ENCODE data around the gene EFNA5. TPM values are rescaled to one million over a fixed set of nuclear protein-coding genes. Genes with fewer than 3 reads are reported as not detected.

The EFNA5 gene
- polyA plus RNA-seq, 1 of the 3 experiments (the other 2 are of a cell fraction), result 0.81 TPM

GRCh38 chr5:107605596-107606125 lies 65.1 kb downstream of the EFNA5 start (continued):
- TF ChIP-seq REST (IDR thresholded peaks at IDR 0.05; ENCODE audit: low read depth, low read length) (no peak), GATA2 (CRISPR knock-in tag; IDR thresholded peaks at IDR 0.05) (no peak)

- Histone ChIP-seq H3K4me2 (no peak overlapping the region), H3K27me3 (ENCODE audit: insufficient read depth) (no peaks in the 10 kb centered on the region), H3K79me2 (ENCODE audit: insufficient read depth) (no peaks in the 10 kb centered on the region), H3K4me3 (ENCODE audit: low read depth in 2 of 2, low read length in 1 of 2) (no peak overlapping the region), H2AFZ (ENCODE audit: low read depth) (no peak overlapping the region), H3F3A (replicated peaks; ENCODE audit: insufficient read depth) (no peaks in the 10 kb centered on the region), H4K20me1 (ENCODE audit: insufficient read depth) (no peaks in the 10 kb centered on the region), H3K9me3 (no peaks in the 10 kb centered on the region), H3K9me2 (no peaks in the 10 kb centered on the region), H3K27ac (ENCODE audit: low read depth in 2 of 2, low read length in 1 of 2) (peak overlapping the region in 1 of 2 experiments; percentile 71; a peak in 2 of 4 replicates), H3K4me1 (ENCODE audit: control insufficient read depth in 1 of 2, insufficient read depth in 2 of 2, low read depth in 1 of 2, low read length in 1 of 2) (peaks cover 0 to 39% of the 10 kb centered on the region in 2 experiments; a peak in 2 of 4 replicates), H3K9ac (no peak overlapping the region), H3K36me3 (replicated peaks in 1 of 2; ENCODE audit: control insufficient read depth in 1 of 2, insufficient read depth in 2 of 2, low read length in 1 of 2) (no peaks in the 10 kb centered on the region)
- WGBS (ENCODE audit: low lambda C conversion rate), result 58% methylated on average over 3 of the region's 3 CpGs
- peak; percentile 54 for DNase-seq
- ChIA-PET POLR2A (interaction anchor here (0.9 kb wide), 1 partner anchor 64 kb away, joined by 4 read pairs; no protein-coding TSS in a partner anchor), CTCF (interaction anchor here (2.9 kb wide), 1 partner anchor 33 kb away, joined by 13 read pairs; no protein-coding TSS in a partner anchor)
- no peak for TF ChIP-seq MEF2A (IDR thresholded peaks at IDR 0.05; ENCODE audit: borderline replicate concordance, low read depth)
- peak; percentile 28; the same call in 1 of the 2 replicates for TF ChIP-seq RCOR1 (IDR thresholded peaks at IDR 0.05; ENCODE audit: low read length)
- no peak for TF ChIP-seq IRF3 (IDR thresholded peaks at IDR 0.05; ENCODE audit: low read depth, low read length)
- TF ChIP-seq JUND (IDR thresholded peaks at IDR 0.05), result no peak
Observed at GRCh38 chr5:107604990-107605389, 65.7 kb downstream of the EFNA5 start.

DNA sequence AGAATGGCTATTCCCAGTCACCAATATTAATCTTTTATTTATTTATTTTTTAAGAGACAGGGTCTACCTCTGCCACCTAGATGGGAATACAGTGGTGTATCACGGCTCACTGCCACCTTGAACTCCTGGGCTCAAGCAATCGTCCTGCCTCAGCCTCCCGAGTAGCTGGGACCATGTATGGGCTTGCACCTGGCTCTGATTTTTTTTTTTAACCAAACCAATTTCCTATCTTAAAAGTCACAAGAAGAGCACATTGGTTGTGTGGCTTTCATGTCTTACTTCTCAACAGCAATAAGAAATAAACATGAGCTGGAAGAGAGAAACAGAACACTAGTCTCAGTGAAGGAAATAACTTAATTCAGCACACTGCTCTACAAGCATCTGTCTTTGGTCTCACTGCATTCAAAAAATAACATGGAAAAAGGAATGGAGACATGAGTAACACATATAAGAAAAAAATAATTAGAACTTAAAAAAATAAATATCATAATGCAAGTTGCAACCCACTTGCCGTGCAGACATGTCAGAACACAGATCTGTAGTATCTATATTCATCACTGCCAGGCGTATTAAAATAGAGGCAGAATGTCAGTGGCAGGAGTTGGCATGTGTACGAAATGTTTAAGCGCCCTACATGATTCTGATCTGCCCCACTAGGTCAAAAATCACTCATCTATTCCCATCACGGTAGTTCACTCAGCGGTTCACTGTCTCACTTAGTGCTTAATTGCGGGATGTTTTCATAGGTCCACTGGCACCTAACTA lies 66.4 kb downstream of the EFNA5 start:
- no peaks in the 10 kb centered on the region for H3K79me2 ChIP-seq (ENCODE audit: insufficient read depth)
- H3K4me3 ChIP-seq (ENCODE audit: low read depth in 2 of 2, low read length in 1 of 2), result no peak overlapping the region
- POLR2A ChIA-PET, result interaction anchor here (0.6 to 0.9 kb wide), 2 partner anchors 65 to 67 kb away, joined by 3 to 4 read pairs; no protein-coding TSS in a partner anchor
- H3K27me3 ChIP-seq (ENCODE audit: insufficient read depth), result no peaks in the 10 kb centered on the region
- H3K9ac ChIP-seq, result no peak overlapping the region
- no peaks in the 10 kb centered on the region for H4K20me1 ChIP-seq (ENCODE audit: insufficient read depth)
- CTCF ChIA-PET, result interaction anchor here (0.5 to 2.9 kb wide), 2 partner anchors 32 to 85 kb away, joined by 3 to 13 read pairs; no protein-coding TSS in a partner anchor
- H3K4me1 ChIP-seq (ENCODE audit: control insufficient read depth in 1 of 2, insufficient read depth in 2 of 2, low read depth in 1 of 2, low read length in 1 of 2), result peaks cover 0 to 39% of the 10 kb centered on the region in 2 experiments; a peak in 2 of 4 replicates
- H3K36me3 ChIP-seq (replicated peaks in 1 of 2; ENCODE audit: control insufficient read depth in 1 of 2, insufficient read depth in 2 of 2, low read length in 1 of 2), result no peaks in the 10 kb centered on the region
- TF ChIP-seq MXI1 (IDR thresholded peaks at IDR 0.05; ENCODE audit: low read depth, low read length) (no peak), FOXJ3 (CRISPR knock-in tag; IDR thresholded peaks at IDR 0.05) (no peak), POLR2AphosphoS5 (IDR thresholded peaks at IDR 0.05; ENCODE audit: low read depth, low read length) (no peak), RXRA (IDR thresholded peaks at IDR 0.05; ENCODE audit: borderline replicate concordance, low read depth) (no peak), FOSL2 (IDR thresholded peaks at IDR 0.05; ENCODE audit: borderline replicate concordance, low read depth) (no peak), MAX (IDR thresholded peaks at IDR 0.05; ENCODE audit: low read depth) (no peak)
- H2AFZ ChIP-seq (ENCODE audit: low read depth), result no peak overlapping the region
- WGBS (ENCODE audit: low lambda C conversion rate), result 91% methylated on average over 10 of the region's 10 CpGs
- no peak for DNase-seq
- peak overlapping the region in 1 of 2 experiments; percentile 71; a peak in 2 of 4 replicates for H3K27ac ChIP-seq (ENCODE audit: low read depth in 2 of 2, low read length in 1 of 2)
- no peaks in the 10 kb centered on the region for H3K9me3 ChIP-seq
- H3K9me2 ChIP-seq, result no peaks in the 10 kb centered on the region
- no peaks in the 10 kb centered on the region for H3F3A ChIP-seq (replicated peaks; ENCODE audit: insufficient read depth)
- no peak overlapping the region for H3K4me2 ChIP-seq

Data from SK-N-SH (cell line).